ENCODE data around the gene USP11. TPM values are rescaled to one million over a fixed set of nuclear protein-coding genes. Genes with fewer than 3 reads are reported as not detected.

The USP11 gene
- total RNA-seq, 1 experiment from 2014 or later, result 61.2 TPM

GRCh38 chrX:47206316-47206715 lies 26.5 kb upstream of the USP11 start:
- POLR2A ChIA-PET, result no interaction called here
- CTCF ChIA-PET, result no interaction called here
- intact Hi-C loops (cut with micrococcal nuclease; ENCODE audit: unreplicated experiment), result no loop called here
- Mint-ChIP-seq H3K27ac (ENCODE audit: unreplicated experiment) (no peak overlapping the region), H3K36me3 (ENCODE audit: insufficient read depth, unreplicated experiment) (peaks cover 82% of the 10 kb centered on the region), H3K4me3 (ENCODE audit: unreplicated experiment) (no peak overlapping the region), H3K27me3 (ENCODE audit: insufficient read depth, unreplicated experiment) (no peaks in the 10 kb centered on the region), H3K4me1 (ENCODE audit: low read depth, unreplicated experiment) (no peaks in the 10 kb centered on the region), H3K9me3 (ENCODE audit: unreplicated experiment) (no peaks in the 10 kb centered on the region)
- H3K4me1 ChIP-seq, result no peaks in the 10 kb centered on the region
- no peak for DNase-seq
- BruUV-seq (replicated peaks), result no TSS peak
- no peaks in the 10 kb centered on the region for H3K9me3 ChIP-seq
- TF ChIP-seq CTCF (IDR thresholded peaks at IDR 0.05; ENCODE audit: insufficient read depth in 1 of 2, low read depth in 1 of 2, low read length in 1 of 2, severe bottlenecking in 1 of 2, unreplicated experiment in 1 of 2), result no peak
- no peaks in the 10 kb centered on the region for H3K27me3 ChIP-seq (replicated peaks; ENCODE audit: control insufficient read depth, insufficient read depth, low read length)
- H3K4me3 ChIP-seq (ENCODE audit: low read depth, low read length), result no peak overlapping the region
- H3K36me3 ChIP-seq (ENCODE audit: control insufficient read depth, insufficient read depth, low read length), result no peaks in the 10 kb centered on the region; the same call in 1 of the 2 replicates

GRCh38 chrX:47208108-47208507 lies 24.7 kb upstream of the USP11 start:
- intact Hi-C loops (cut with micrococcal nuclease; ENCODE audit: unreplicated experiment), result no loop called here
- no peaks in the 10 kb centered on the region for H3K9me3 Mint-ChIP-seq (ENCODE audit: unreplicated experiment)
- H3K36me3 Mint-ChIP-seq (ENCODE audit: insufficient read depth, unreplicated experiment), result peaks cover 84% of the 10 kb centered on the region
- Histone ChIP-seq H3K4me3 (ENCODE audit: low read depth, low read length) (no peak overlapping the region), H3K27me3 (replicated peaks; ENCODE audit: control insufficient read depth, insufficient read depth, low read length) (no peaks in the 10 kb centered on the region), H3K9me3 (no peaks in the 10 kb centered on the region), H3K4me1 (no peaks in the 10 kb centered on the region), H3K36me3 (ENCODE audit: control insufficient read depth, insufficient read depth, low read length) (no peaks in the 10 kb centered on the region; the same call in 1 of the 2 replicates)
- TF ChIP-seq CTCF (IDR thresholded peaks at IDR 0.05; ENCODE audit: insufficient read depth in 1 of 2, low read depth in 1 of 2, low read length in 1 of 2, severe bottlenecking in 1 of 2, unreplicated experiment in 1 of 2), result no peak
- ChIA-PET CTCF (no interaction called here), POLR2A (no interaction called here)
- DNase-seq, result no peak
- no peaks in the 10 kb centered on the region for H3K27me3 Mint-ChIP-seq (ENCODE audit: insufficient read depth, unreplicated experiment)
- no peak overlapping the region for H3K27ac Mint-ChIP-seq (ENCODE audit: unreplicated experiment)
- BruUV-seq (replicated peaks), result no TSS peak
- peaks cover 6% of the 10 kb centered on the region for H3K4me1 Mint-ChIP-seq (ENCODE audit: low read depth, unreplicated experiment)
- no peak overlapping the region for H3K4me3 Mint-ChIP-seq (ENCODE audit: unreplicated experiment)

GRCh38 chrX:47209508-47210238 lies 23.1 kb upstream of the USP11 start:
- H3K9me3 ChIP-seq, result no peaks in the 10 kb centered on the region
- intact Hi-C loops (cut with micrococcal nuclease; ENCODE audit: unreplicated experiment), result loop anchor here (10.0 kb wide), 1 partner anchor 445 kb away; the partner anchor contains the start of genes ELK1 and UXT
- no peak overlapping the region for H3K4me3 ChIP-seq (ENCODE audit: low read depth, low read length)
- H3K36me3 ChIP-seq (ENCODE audit: control insufficient read depth, insufficient read depth, low read length), result peaks cover 1% of the 10 kb centered on the region
- peaks cover 81% of the 10 kb centered on the region for H3K36me3 Mint-ChIP-seq (ENCODE audit: insufficient read depth, unreplicated experiment)
- H3K27me3 Mint-ChIP-seq (ENCODE audit: insufficient read depth, unreplicated experiment), result no peaks in the 10 kb centered on the region
- no peak overlapping the region for H3K4me3 Mint-ChIP-seq (ENCODE audit: unreplicated experiment)
- no peaks in the 10 kb centered on the region for H3K4me1 ChIP-seq
- ChIA-PET POLR2A (interaction anchor here (0.5 kb wide), 1 partner anchor 24 kb away, joined by 4 read pairs; no protein-coding TSS in a partner anchor), CTCF (no interaction called here)
- H3K4me1 Mint-ChIP-seq (ENCODE audit: low read depth, unreplicated experiment), result peaks cover 6% of the 10 kb centered on the region
- no peak for DNase-seq
- no peaks in the 10 kb centered on the region for H3K9me3 Mint-ChIP-seq (ENCODE audit: unreplicated experiment)
- no peak overlapping the region for H3K27ac Mint-ChIP-seq (ENCODE audit: unreplicated experiment)
- BruUV-seq (replicated peaks), result no TSS peak
- H3K27me3 ChIP-seq (replicated peaks; ENCODE audit: control insufficient read depth, insufficient read depth, low read length), result no peaks in the 10 kb centered on the region
- no peak for TF ChIP-seq CTCF (IDR thresholded peaks at IDR 0.05; ENCODE audit: insufficient read depth in 1 of 2, low read depth in 1 of 2, low read length in 1 of 2, severe bottlenecking in 1 of 2, unreplicated experiment in 1 of 2)

Data from Caco-2 (cell line).